ENCODE data around the gene ZNF644. TPM values are rescaled to one million over a fixed set of nuclear protein-coding genes. Genes with fewer than 3 reads are reported as not detected.
A peak's percentile ranks its signal among the peaks of the same experiment; 100 is the strongest.
"Not testable (repeated sequence)": the region's sequence is repeated elsewhere in the genome, so short reads cannot be mapped to it uniquely, and the experiment has no call there.

ZNF644 gene
- total RNA-seq, 1 donor from 2014 or later, result 68.8 TPM

- H3K4me1 Mint-ChIP-seq, result peaks cover 8% of the 10 kb centered on the region
- no peak for DNase-seq (ENCODE audit: low read depth, low spot score)
- H3K27me3 Mint-ChIP-seq (ENCODE audit: low read depth), result no peaks in the 10 kb centered on the region
- H3K36me3 Mint-ChIP-seq (ENCODE audit: low read depth), result peaks cover 3% of the 10 kb centered on the region
- no peak overlapping the region for H3K4me3 Mint-ChIP-seq
- H3K9me3 Mint-ChIP-seq, result no peaks in the 10 kb centered on the region
- no peak overlapping the region for H3K27ac Mint-ChIP-seq (ENCODE audit: unreplicated experiment)
- no peak for TF ChIP-seq CTCF (conservative IDR thresholded peaks at IDR 0.05)
These were observed 102.6 kb downstream of the ZNF644 start for GRCh38 chr1:90919190-90919719.

GRCh38 chr1:90911353-90911752 is 110.5 kb downstream of the ZNF644 start:
- H3K27ac Mint-ChIP-seq (ENCODE audit: unreplicated experiment), result no peak overlapping the region
- H3K4me1 Mint-ChIP-seq, result no peaks in the 10 kb centered on the region
- no peak for DNase-seq (ENCODE audit: low read depth, low spot score)
- H3K36me3 Mint-ChIP-seq (ENCODE audit: low read depth), result peaks cover 13% of the 10 kb centered on the region
- no peaks in the 10 kb centered on the region for H3K27me3 Mint-ChIP-seq (ENCODE audit: low read depth)
- no peak for TF ChIP-seq CTCF (conservative IDR thresholded peaks at IDR 0.05)
- no peak overlapping the region for H3K4me3 Mint-ChIP-seq
- H3K9me3 Mint-ChIP-seq, result no peaks in the 10 kb centered on the region

- no peak overlapping the region for H3K4me3 Mint-ChIP-seq
- peaks cover 29% of the 10 kb centered on the region for H3K36me3 Mint-ChIP-seq (ENCODE audit: low read depth)
- H3K9me3 Mint-ChIP-seq, result no peaks in the 10 kb centered on the region
- DNase-seq (ENCODE audit: low read depth, low spot score), result no peak
- H3K27ac Mint-ChIP-seq (ENCODE audit: unreplicated experiment), result no peak overlapping the region
- TF ChIP-seq CTCF (conservative IDR thresholded peaks at IDR 0.05), result no peak
- no peaks in the 10 kb centered on the region for H3K27me3 Mint-ChIP-seq (ENCODE audit: low read depth)
- no peaks in the 10 kb centered on the region for H3K4me1 Mint-ChIP-seq
These were observed 119.2 kb downstream of the ZNF644 start for GRCh38 chr1:90902672-90903071.

- TF ChIP-seq CTCF (conservative IDR thresholded peaks at IDR 0.05), result no peak
- Mint-ChIP-seq H3K9me3 (peaks cover 3% of the 10 kb centered on the region), H3K4me3 (no peak overlapping the region), H3K27me3 (ENCODE audit: low read depth) (no peaks in the 10 kb centered on the region), H3K27ac (ENCODE audit: unreplicated experiment) (peak overlapping the region; percentile 23), H3K36me3 (ENCODE audit: low read depth) (peaks cover 36% of the 10 kb centered on the region), H3K4me1 (peaks cover 11% of the 10 kb centered on the region)
- DNase-seq (ENCODE audit: low read depth, low spot score), result no peak
These were observed 122.6 kb downstream of the ZNF644 start for GRCh38 chr1:90899263-90899662.

GRCh38 chr1:90893679-90894078 is 128.2 kb downstream of the ZNF644 start:
- not testable (repeated sequence) for H3K4me3 Mint-ChIP-seq; DNase-seq (ENCODE audit: low read depth, low spot score); H3K27me3 Mint-ChIP-seq (ENCODE audit: low read depth); H3K27ac Mint-ChIP-seq (ENCODE audit: unreplicated experiment)
- peaks cover 39% of the 10 kb centered on the region for H3K36me3 Mint-ChIP-seq (ENCODE audit: low read depth)
- peaks cover 16% of the 10 kb centered on the region for H3K9me3 Mint-ChIP-seq
- H3K4me1 Mint-ChIP-seq, result peaks cover 11% of the 10 kb centered on the region

- H3K36me3 Mint-ChIP-seq (ENCODE audit: low read depth), result peaks cover 39% of the 10 kb centered on the region
- H3K9me3 Mint-ChIP-seq, result peaks cover 19% of the 10 kb centered on the region
- not testable (repeated sequence) for DNase-seq (ENCODE audit: low read depth, low spot score); H3K27me3 Mint-ChIP-seq (ENCODE audit: low read depth); H3K27ac Mint-ChIP-seq (ENCODE audit: unreplicated experiment)
- peaks cover 11% of the 10 kb centered on the region for H3K4me1 Mint-ChIP-seq
- H3K4me3 Mint-ChIP-seq, result peak overlapping the region; percentile 41
These were observed 129.0 kb downstream of the ZNF644 start for GRCh38 chr1:90892884-90893283.

GRCh38 chr1:90892196-90892595 is 129.6 kb downstream of the ZNF644 start:
- not testable (repeated sequence) for H3K27me3 Mint-ChIP-seq (ENCODE audit: low read depth); DNase-seq (ENCODE audit: low read depth, low spot score); H3K4me3 Mint-ChIP-seq; H3K27ac Mint-ChIP-seq (ENCODE audit: unreplicated experiment)
- Mint-ChIP-seq H3K36me3 (ENCODE audit: low read depth) (peaks cover 39% of the 10 kb centered on the region), H3K4me1 (peaks cover 11% of the 10 kb centered on the region), H3K9me3 (peaks cover 19% of the 10 kb centered on the region)

- not testable (repeated sequence) for H3K4me3 Mint-ChIP-seq; H3K27me3 Mint-ChIP-seq (ENCODE audit: low read depth); H3K27ac Mint-ChIP-seq (ENCODE audit: unreplicated experiment); DNase-seq (ENCODE audit: low read depth, low spot score)
- peaks cover 11% of the 10 kb centered on the region for H3K4me1 Mint-ChIP-seq
- H3K9me3 Mint-ChIP-seq, result peaks cover 22% of the 10 kb centered on the region
- H3K36me3 Mint-ChIP-seq (ENCODE audit: low read depth), result peaks cover 39% of the 10 kb centered on the region
These were observed 130.1 kb downstream of the ZNF644 start for GRCh38 chr1:90891756-90892155.
